Prostate gland (tissue), 2 donors: ENCODE measurements around the gene TESMIN. TPM values are rescaled to one million over a fixed set of nuclear protein-coding genes. Genes with fewer than 3 reads are reported as not detected.

Experiments
- DNase-seq: peaks from one replicate; pipeline ENCODE4 v3.0.0-alpha.2; 2019; ENCODE audit warnings: low spot score
- H3K27ac ChIP-seq, 2 donors: fragments of 200-600 bp; sonication (generic); 2 replicates each; pipeline ENCODE4 v1.5.1; 2017 to 2019
- H3K27me3 ChIP-seq: fragments of 200-600 bp; sonication (generic); replicated peaks from 2 replicates; pipeline ENCODE4 v1.5.1; 2019; ENCODE audit not compliant: insufficient read depth
- H3K36me3 ChIP-seq, 2 donors: fragments of 200-600 bp; sonication (generic); 1 replicate in 1 of 2; 2 replicates in 1 of 2; pipeline versions ENCODE4 v1.5.1 to v1.8.1; 2017 to 2019
- H3K4me1 ChIP-seq: fragments of 200-600 bp; sonication (generic); replicated peaks from 2 replicates; pipeline ENCODE4 v1.5.1; 2019
- H3K4me3 ChIP-seq, 2 donors: fragments of 200-600 bp; sonication (generic); 2 replicates each; pipeline ENCODE4 v1.5.1; 2017 to 2019
- H3K9me3 ChIP-seq: fragments of 200-600 bp; sonication (generic); 2 replicates; pipeline ENCODE4 v1.5.1; 2017
- POLR2A ChIP-seq: fragments of 450-650 bp; IDR thresholded peaks from one replicate; pipeline ENCODE4 v1.6.1; 2016; ENCODE audit warnings: antibody characterized with exemption, mild to moderate bottlenecking
- POLR2AphosphoS5 ChIP-seq: sonication (generic); formaldehyde crosslinking; IDR thresholded peaks from one replicate; pipeline ENCODE4 v1.6.1; 2017; ENCODE audit warnings: antibody characterized with exemption
- WGBS: methylation state at CpG from one replicate; pipeline ENCODE4 v1.1.5; 2018; 5-methylcytosine and 5-hydroxymethylcytosine counted together
- intact Hi-C: fragments of 100-400 bp; cut with DNase I; formaldehyde crosslinking; loops from one replicate; pipeline ENCODE4 v1.14.2; 2022
- total RNA-seq, 2 donors: library from RNA; depleted of rRNA; stranded (reverse); fragments of >200 nt; gene quantifications; one replicate each; pipeline ENCODE4 v1.1.0, GENCODE V29; 2016
- TF ChIP-seq, protein P1 (sequence below), 4 experiments: fragments of 200-600 bp in 2 of 4; fragments of 450-650 bp in 2 of 4; sonication (generic) in 2 of 4; IDR thresholded peaks; 1 replicate in 3 of 4; 2 replicates in 1 of 4; pipeline ENCODE4 v1.5.1; 2016 to 2019; ENCODE audit warnings: antibody characterized with exemption in 4 of 4, mild to moderate bottlenecking in 2 of 4, moderate library complexity in 2 of 4

Gene TESMIN
- total RNA-seq, 2 donors from 2014 or later: 20.6 to 24.5 TPM

DNA sequence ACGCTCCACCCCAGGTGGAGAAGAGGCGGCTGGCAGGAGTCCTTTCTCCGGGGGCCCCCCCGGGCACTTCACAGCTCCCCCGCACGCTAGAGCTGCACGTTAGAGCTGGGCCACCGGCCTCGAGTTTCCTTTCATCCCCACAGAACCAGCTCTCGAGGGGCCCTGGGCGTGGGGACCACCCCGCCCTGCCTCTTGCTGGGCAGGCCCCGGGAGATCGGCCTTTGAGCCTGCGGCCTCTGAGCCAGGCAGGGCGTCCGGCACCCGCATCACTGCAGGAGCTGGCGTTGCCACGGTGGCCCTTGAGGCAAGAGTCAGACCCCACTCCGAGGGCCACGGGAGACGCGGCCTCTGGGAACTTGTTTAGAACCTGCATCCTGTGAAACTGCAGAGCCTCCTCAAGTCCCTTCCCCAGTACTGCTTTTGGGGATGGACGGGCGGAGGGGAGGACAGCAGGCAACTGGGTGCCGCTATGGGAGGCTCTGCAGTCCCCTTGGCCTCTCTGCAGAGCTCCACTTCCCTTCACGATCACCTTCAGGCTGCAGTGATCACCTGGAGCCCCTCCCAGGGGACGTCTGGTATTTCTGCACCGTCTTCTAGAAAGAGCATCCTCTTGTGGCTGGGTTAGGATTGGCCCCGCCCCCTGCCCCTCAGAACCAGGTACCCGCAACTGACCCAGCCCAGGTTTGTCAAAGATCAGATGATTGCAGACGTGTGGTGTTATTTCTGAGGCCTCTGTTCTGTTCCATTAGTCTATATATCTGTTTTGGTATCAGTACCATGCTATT lies 80.9 kb downstream of the TESMIN start:
- DNase-seq: no peak
- Histone ChIP-seq H3K36me3 (no peaks in the 10 kb centered on the region), H3K4me1 (no peaks in the 10 kb centered on the region), H3K4me3 (no peak overlapping the region), H3K27ac (no peak overlapping the region), H3K9me3 (no peaks in the 10 kb centered on the region), H3K27me3 (no peaks in the 10 kb centered on the region)
- intact Hi-C loops: no loop called here
- 84% methylated on average over 33 of the region's 33 CpGs for WGBS
- TF ChIP-seq POLR2A (no peak), POLR2AphosphoS5 (no peak)
- TF ChIP-seq, protein P1, sequence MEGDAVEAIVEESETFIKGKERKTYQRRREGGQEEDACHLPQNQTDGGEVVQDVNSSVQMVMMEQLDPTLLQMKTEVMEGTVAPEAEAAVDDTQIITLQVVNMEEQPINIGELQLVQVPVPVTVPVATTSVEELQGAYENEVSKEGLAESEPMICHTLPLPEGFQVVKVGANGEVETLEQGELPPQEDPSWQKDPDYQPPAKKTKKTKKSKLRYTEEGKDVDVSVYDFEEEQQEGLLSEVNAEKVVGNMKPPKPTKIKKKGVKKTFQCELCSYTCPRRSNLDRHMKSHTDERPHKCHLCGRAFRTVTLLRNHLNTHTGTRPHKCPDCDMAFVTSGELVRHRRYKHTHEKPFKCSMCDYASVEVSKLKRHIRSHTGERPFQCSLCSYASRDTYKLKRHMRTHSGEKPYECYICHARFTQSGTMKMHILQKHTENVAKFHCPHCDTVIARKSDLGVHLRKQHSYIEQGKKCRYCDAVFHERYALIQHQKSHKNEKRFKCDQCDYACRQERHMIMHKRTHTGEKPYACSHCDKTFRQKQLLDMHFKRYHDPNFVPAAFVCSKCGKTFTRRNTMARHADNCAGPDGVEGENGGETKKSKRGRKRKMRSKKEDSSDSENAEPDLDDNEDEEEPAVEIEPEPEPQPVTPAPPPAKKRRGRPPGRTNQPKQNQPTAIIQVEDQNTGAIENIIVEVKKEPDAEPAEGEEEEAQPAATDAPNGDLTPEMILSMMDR (IDR thresholded peaks at IDR 0.05): no peak

DNA sequence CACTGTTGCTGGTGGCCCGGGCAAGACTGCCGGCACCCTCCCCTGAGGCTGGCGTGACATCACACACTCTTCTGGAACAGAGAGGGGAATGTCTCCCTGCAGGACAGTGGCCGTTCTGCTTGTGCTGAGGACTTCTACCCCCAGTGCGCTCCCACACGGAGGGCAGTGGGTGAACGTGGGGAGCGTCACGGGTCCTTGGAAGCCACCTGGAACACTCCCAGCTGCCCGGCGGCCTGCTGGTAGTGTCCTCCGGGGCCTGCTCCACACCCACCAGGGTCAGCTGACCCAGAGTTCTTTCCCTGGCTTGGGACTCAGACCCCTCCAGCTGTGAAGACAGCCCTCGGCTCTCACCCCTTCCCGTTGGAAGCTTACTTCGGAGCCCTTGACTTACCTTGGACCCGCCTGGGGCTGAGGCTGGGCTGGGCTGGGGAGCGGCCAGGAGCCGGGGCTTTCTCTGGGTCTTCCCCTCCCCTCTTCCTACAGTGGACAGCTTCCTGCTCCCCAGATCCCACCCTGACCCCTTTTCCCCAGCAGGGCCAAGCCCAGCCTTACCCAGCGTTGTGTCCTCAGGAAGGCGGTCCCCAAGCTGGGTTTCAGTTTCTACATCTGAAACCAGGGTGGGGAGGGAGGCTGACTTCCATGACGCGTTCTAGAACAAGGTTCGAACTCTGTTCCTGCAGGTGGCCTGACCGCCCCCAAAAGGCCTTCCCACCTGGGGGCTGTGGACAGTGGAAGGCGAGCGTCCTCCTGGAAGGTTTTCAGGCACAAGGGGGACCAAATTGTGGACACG lies 81.8 kb downstream of the TESMIN start:
- Histone ChIP-seq H3K4me1 (no peaks in the 10 kb centered on the region), H3K36me3 (no peaks in the 10 kb centered on the region), H3K4me3 (no peak overlapping the region), H3K9me3 (no peaks in the 10 kb centered on the region), H3K27ac (no peak overlapping the region), H3K27me3 (no peaks in the 10 kb centered on the region)
- intact Hi-C loops: no loop called here
- DNase-seq: no peak
- WGBS: 88% methylated on average over 27 of the region's 27 CpGs
- TF ChIP-seq, protein P1 (IDR thresholded peaks at IDR 0.05): no peak

DNA sequence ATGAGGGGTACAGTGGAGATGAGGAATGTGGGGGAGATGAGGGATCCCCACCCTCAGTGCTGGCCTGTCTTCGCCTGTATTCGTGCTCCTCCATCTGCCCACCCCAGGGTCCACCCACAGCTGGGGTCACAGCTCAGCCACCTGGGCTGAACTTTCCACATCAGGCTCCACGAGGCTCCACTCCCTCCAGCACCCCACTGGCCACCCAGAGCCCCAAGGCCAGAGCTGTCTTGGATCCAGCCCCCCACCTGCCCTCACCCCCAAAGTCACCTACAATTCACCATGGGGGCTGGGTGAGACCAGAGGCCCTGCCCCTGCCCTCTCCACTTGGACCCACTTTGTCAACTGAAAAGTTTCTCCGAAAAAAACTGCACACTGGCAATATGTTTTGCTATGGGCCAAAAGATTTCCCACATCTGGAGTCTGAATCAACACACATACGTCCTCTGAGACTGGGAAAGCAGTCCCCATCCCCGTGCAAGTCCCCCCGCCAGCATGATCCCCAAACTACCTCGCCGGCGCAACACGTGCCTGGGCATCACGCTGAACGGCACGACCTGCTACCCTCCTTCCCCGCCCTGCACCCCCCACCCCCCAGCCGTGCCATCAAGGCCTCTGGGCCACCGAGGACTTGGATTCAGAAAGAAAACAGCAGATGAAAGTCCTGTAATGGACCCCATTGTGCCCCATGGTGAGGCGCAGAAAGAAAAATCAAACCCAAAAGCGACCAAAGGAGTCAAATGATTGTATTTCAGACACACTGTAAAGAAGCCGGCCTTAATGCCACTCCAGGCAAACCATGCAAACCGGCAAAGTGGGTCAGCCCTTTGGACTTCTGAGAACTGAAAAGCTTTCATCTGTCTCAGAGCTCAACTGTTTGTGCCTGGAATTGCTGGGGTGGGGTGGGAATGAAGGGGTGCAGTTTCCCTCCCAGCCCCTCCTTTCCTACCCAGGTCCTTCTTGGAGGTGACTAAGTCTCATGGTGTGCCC lies 83.5 kb downstream of the TESMIN start:
- Histone ChIP-seq H3K27ac (no peak overlapping the region), H3K4me3 (no peak overlapping the region), H3K4me1 (no peaks in the 10 kb centered on the region), H3K9me3 (no peaks in the 10 kb centered on the region), H3K36me3 (no peaks in the 10 kb centered on the region), H3K27me3 (no peaks in the 10 kb centered on the region)
- no peak for DNase-seq
- 78% methylated on average over 21 of the region's 21 CpGs for WGBS
- intact Hi-C loops: no loop called here
- TF ChIP-seq POLR2AphosphoS5: no peak
- TF ChIP-seq POLR2A: no peak

DNA sequence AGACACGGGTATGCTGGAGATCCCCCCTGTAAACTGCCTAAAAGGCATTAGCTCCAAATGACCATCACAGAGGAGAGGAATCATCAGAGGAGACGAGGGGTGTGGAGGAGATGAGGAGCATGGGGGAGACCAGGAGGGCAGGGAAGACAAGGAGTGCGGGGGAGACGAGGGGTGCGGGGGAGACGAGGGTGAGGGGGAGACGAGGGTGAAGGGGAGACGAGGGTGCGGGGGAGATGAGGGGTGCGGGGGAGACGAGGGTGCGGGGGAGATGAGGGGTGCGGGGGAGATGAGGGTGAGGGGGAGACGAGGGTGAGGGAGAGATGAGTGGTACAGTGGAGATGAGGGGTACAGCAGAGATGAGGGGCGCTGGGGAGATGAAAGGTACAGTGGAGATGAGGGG lies 84.5 kb downstream of the TESMIN start:
- H3K27ac ChIP-seq: no peak overlapping the region
- DNase-seq: no peak
- no peaks in the 10 kb centered on the region for H3K27me3 ChIP-seq
- H3K4me1 ChIP-seq: no peaks in the 10 kb centered on the region
- TF ChIP-seq, protein P1 (IDR thresholded peaks at IDR 0.05): no peak
- TF ChIP-seq POLR2A (no peak), POLR2AphosphoS5 (no peak)
- intact Hi-C loops: no loop called here
- 74% methylated on average over 10 of the region's 15 CpGs for WGBS
- no peak overlapping the region for H3K4me3 ChIP-seq
- H3K9me3 ChIP-seq: no peaks in the 10 kb centered on the region
- H3K36me3 ChIP-seq: no peaks in the 10 kb centered on the region

DNA sequence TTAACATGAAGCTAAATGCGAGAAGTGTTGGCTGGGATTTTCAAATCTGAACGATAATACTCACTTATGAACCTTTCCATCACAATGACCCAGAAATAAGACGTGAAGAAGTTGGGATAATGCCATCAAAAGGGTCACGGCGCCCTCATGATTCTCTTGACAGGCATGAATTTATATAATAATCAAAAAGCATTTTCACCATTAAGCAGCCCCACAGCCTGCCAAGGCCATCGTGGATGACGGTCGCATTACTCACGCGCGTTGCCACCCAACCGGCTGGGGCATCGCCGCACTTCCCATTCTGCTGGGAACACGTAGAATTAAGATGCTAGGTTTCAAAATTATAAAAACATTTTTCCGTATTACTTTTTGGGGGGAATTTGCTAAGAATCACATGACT lies 85.9 kb downstream of the TESMIN start:
- 91% methylated on average over 16 of the region's 16 CpGs for WGBS
- H3K27me3 ChIP-seq: no peaks in the 10 kb centered on the region
- H3K4me3 ChIP-seq: no peak overlapping the region
- no peak for DNase-seq
- H3K4me1 ChIP-seq: no peaks in the 10 kb centered on the region
- H3K27ac ChIP-seq: no peak overlapping the region
- H3K9me3 ChIP-seq: no peaks in the 10 kb centered on the region
- TF ChIP-seq, protein P1 (IDR thresholded peaks at IDR 0.05): no peak
- no peak for TF ChIP-seq POLR2AphosphoS5
- TF ChIP-seq POLR2A: no peak
- intact Hi-C loops: no loop called here
- H3K36me3 ChIP-seq: no peaks in the 10 kb centered on the region
